Brain microvascular endothelial cell (primary cell): Measurements from ENCODE around the gene MRPS27.

Source experiments
- DNase-seq: peaks from one replicate; pipeline ENCODE4 v3.0.0-alpha.2; 2020
- H3K27ac ChIP-seq: fragments of 250-450 bp; sonication (Bioruptor Pico); 2 replicates; pipeline ENCODE4 v1.5.1; 2020; ENCODE audit warnings: mild to moderate bottlenecking, moderate library complexity
- H3K27me3 ChIP-seq: fragments of 250-450 bp; sonication (Bioruptor Pico); replicated peaks from 2 replicates; pipeline ENCODE4 v1.5.1; 2020; ENCODE audit warnings: mild to moderate bottlenecking
- H3K36me3 ChIP-seq: fragments of 250-450 bp; sonication (Bioruptor Pico); replicated peaks from 2 replicates; pipeline ENCODE4 v1.5.1; 2020; ENCODE audit warnings: mild to moderate bottlenecking
- H3K4me3 ChIP-seq: 2 replicates; pipeline ENCODE4 v1.5.1; 2011; ENCODE audit warnings: low read depth, mild to moderate bottlenecking, control low read depth, low read length, moderate library complexity
- CTCF ChIP-seq: IDR thresholded peaks from 2 replicates; pipeline ENCODE4 v1.5.1; 2011; ENCODE audit warnings: low read depth, mild to moderate bottlenecking, moderate library complexity, low read length, control low read depth, inconsistent platforms; ENCODE audit errors: missing control alignments
- in situ Hi-C: cut with HindIII; loops from 2 replicates; pipeline ENCODE4 v1.10.0; 2017; ENCODE audit warnings: low sequenced_read_pairs, low pct_ligation_motif_present

Gene MRPS27

DNA sequence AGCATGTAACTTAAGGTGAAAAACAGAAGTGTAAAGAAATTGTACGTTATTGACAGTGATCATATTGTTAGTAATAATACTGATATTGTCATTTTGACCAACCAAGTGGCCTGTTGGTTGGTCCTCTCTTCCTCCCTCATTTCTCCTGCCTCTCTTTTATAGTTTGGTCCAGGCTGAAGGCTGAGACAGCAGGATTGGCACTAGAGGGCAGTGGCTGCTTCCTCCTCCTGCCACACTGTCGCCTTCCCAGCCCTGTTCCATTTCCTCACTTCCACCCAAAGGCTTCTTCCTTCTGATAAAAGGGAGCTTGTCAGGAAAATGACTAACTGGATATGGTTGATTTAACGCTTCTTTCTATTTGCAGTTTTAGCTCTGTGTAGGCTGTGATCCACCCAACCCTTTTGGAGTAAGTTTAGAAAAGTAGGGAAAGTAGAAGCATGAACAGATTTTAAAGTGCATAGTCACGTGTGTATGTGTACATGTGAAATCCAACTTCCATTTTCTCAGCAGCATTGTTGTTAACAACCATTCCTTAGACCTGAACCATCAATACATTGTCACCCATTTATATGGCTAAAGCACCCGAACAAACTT, 35.8 kb upstream of the MRPS27 start:
- in situ Hi-C loops, result loop anchor here (25.0 kb wide), 1 partner anchor 481 kb away; no protein-coding TSS in a partner anchor

GRCh38 chr5:72353046-72353445, 33.0 kb upstream of the MRPS27 start:
- TF ChIP-seq CTCF, result no peak
- H3K36me3 ChIP-seq, result no peaks in the 10 kb centered on the region
- no peaks in the 10 kb centered on the region for H3K27me3 ChIP-seq
- in situ Hi-C loops, result loop anchor here (25.0 kb wide), 1 partner anchor 484 kb away; no protein-coding TSS in a partner anchor
- DNase-seq, result peak; percentile 69
- H3K27ac ChIP-seq, result peak overlapping the region; percentile 6
- no peak overlapping the region for H3K4me3 ChIP-seq

More for the DNA sequence above, 35.8 kb upstream of the MRPS27 start:
- H3K27me3 ChIP-seq, result no peaks in the 10 kb centered on the region
- no peak overlapping the region for H3K27ac ChIP-seq
- no peak overlapping the region for H3K4me3 ChIP-seq
- peak; percentile 18 for DNase-seq
- peak; percentile 77 for TF ChIP-seq CTCF
- H3K36me3 ChIP-seq, result peaks cover 4% of the 10 kb centered on the region

- Histone ChIP-seq H3K27me3 (no peaks in the 10 kb centered on the region), H3K4me3 (no peak overlapping the region), H3K27ac (peak overlapping the region; percentile 6), H3K36me3 (no peaks in the 10 kb centered on the region)
- in situ Hi-C loops, result loop anchor here (25.0 kb wide), 1 partner anchor 485 kb away; no protein-coding TSS in a partner anchor
- no peak for TF ChIP-seq CTCF
- DNase-seq, result no peak
Observed at GRCh38 chr5:72352616-72353015, 32.6 kb upstream of the MRPS27 start.

GRCh38 chr5:72351376-72351775, 31.3 kb upstream of the MRPS27 start:
- Histone ChIP-seq H3K36me3 (no peaks in the 10 kb centered on the region), H3K27me3 (no peaks in the 10 kb centered on the region), H3K27ac (no peak overlapping the region), H3K4me3 (no peak overlapping the region)
- in situ Hi-C loops, result loop anchor here (25.0 kb wide), 1 partner anchor 486 kb away; no protein-coding TSS in a partner anchor
- no peak for TF ChIP-seq CTCF
- no peak for DNase-seq

- in situ Hi-C loops, result no loop called here
- Histone ChIP-seq H3K27ac (peak overlapping the region; percentile 84), H3K27me3 (no peaks in the 10 kb centered on the region), H3K36me3 (peaks cover 7% of the 10 kb centered on the region), H3K4me3 (peak overlapping the region; percentile 16)
- peak; percentile 90 for DNase-seq
- TF ChIP-seq CTCF, result no peak
Observed at GRCh38 chr5:72347801-72348308, 27.8 kb upstream of the MRPS27 start.
